DMS79 treated with DMSO at 0.1 percent for 48 hours (cell line): ENCODE results near the gene NKG7.

ENCODE experiments used
- DNase-seq: peaks from one replicate; lab custom pipeline; 2025; lab: John Stamatoyannopoulos, UW

The NKG7 gene

GRCh38 chr19:51391073-51391611 is 18.7 kb upstream of the NKG7 start:
- no peak for DNase-seq

GRCh38 chr19:51389143-51389542 is 16.7 kb upstream of the NKG7 start:
- no peak for DNase-seq

- DNase-seq, result no peak
Measured at GRCh38 chr19:51387924-51388389, 15.5 kb upstream of the NKG7 start, which contains the start of gene LIM2. TSS of gene LIM2 (minus strand) at chr19:51387974. CDS start at chr19:51387443, 531 bp downstream.

GRCh38 chr19:51386882-51387520 is 14.5 kb upstream of the NKG7 start:
- no peak for DNase-seq

- DNase-seq, result no peak
Measured at GRCh38 chr19:51382004-51382403, 9.6 kb upstream of the NKG7 start.

- DNase-seq, result no peak
Measured at GRCh38 chr19:51380379-51380778, 7.9 kb upstream of the NKG7 start.

GRCh38 chr19:51377422-51377821 is 5.0 kb upstream of the NKG7 start:
- DNase-seq, result no peak

GRCh38 chr19:51375504-51376221 is 3.2 kb upstream of the NKG7 start:
- no peak for DNase-seq

- DNase-seq, result no peak
Measured at GRCh38 chr19:51372021-51372648, 319 bp downstream of the NKG7 start.

GRCh38 chr19:51371186-51371690 is 1.2 kb downstream of the NKG7 start:
- no peak for DNase-seq

- DNase-seq, result no peak
Measured at GRCh38 chr19:51370230-51370629, 2.2 kb downstream of the NKG7 start.

GRCh38 chr19:51368366-51369282 is 3.8 kb downstream of the NKG7 start, which contains the start of gene CLDND2:
TSS of gene CLDND2 (minus strand) at chr19:51369003. CDS start at chr19:51368577, 426 bp downstream.
- DNase-seq, result no peak

- peak; percentile 94 for DNase-seq
Measured at GRCh38 chr19:51367565-51368365, 4.7 kb downstream of the NKG7 start.

- no peak for DNase-seq
Measured at GRCh38 chr19:51367255-51367564, 5.2 kb downstream of the NKG7 start.

- DNase-seq, result peak; percentile 96
Measured at GRCh38 chr19:51366389-51367254, 5.8 kb downstream of the NKG7 start.

GRCh38 chr19:51365965-51366388 is 6.5 kb downstream of the NKG7 start, which contains the start of gene ETFB:
TSS of gene ETFB (minus strand) at chr19:51366388. CDS start at chr19:51366326, 62 bp downstream.
- DNase-seq, result peak; percentile 62

- peak; percentile 9 for DNase-seq
Measured at GRCh38 chr19:51365211-51365964, 7.1 kb downstream of the NKG7 start.

- DNase-seq, result no peak
Measured at GRCh38 chr19:51364200-51365106, 8.0 kb downstream of the NKG7 start.
